HepG2 (cell line): ENCODE results near the gene SF3B2. TPM values are rescaled to one million over a fixed set of nuclear protein-coding genes. Genes with fewer than 3 reads are reported as not detected.

Source experiments
- FOXK2 ChIP-seq: fragments of 450-650 bp; IDR thresholded peaks from 2 replicates; pipeline ENCODE4 v1.6.1; 2016
- FOXO1 ChIP-seq: sonication (generic); formaldehyde crosslinking; IDR thresholded peaks from 2 replicates; pipeline ENCODE4 v1.4.0; 2020; ENCODE audit warnings: missing genetic modification reagents
- KDM6A ChIP-seq: IDR thresholded peaks from 2 replicates; pipeline ENCODE4 v1.6.1; 2016; ENCODE audit warnings: low read depth
- MED1 ChIP-seq: sonication (generic); formaldehyde crosslinking; IDR thresholded peaks from 2 replicates; pipeline ENCODE4 v1.4.0; 2020; ENCODE audit warnings: missing genetic modification reagents
- NONO ChIP-seq, 2 experiments: fragments of 450-650 bp in 1 of 2; sonication (generic) in 1 of 2; formaldehyde crosslinking in 1 of 2; IDR thresholded peaks in 1 of 2; conservative IDR thresholded peaks in 1 of 2; 2 replicates each; pipeline versions ENCODE4 v1.6.1 to v1.8.0; 2017 to 2022; ENCODE audit warnings: mild to moderate bottlenecking in 1 of 2, missing genetic modification reagents in 1 of 2, moderate library complexity in 1 of 2
- PAX8 ChIP-seq: sonication (generic); formaldehyde crosslinking; IDR thresholded peaks from 2 replicates; pipeline ENCODE4 v1.8.0; 2022; ENCODE audit warnings: mild to moderate bottlenecking, missing genetic modification reagents, borderline replicate concordance
- RCOR2 ChIP-seq: IDR thresholded peaks from 2 replicates; pipeline ENCODE4 v1.6.1; 2016; ENCODE audit warnings: missing biosample characterization, missing genetic modification reagents
- SCMH1 ChIP-seq: sonication (generic); formaldehyde crosslinking; IDR thresholded peaks from 2 replicates; pipeline ENCODE4 v1.9.0; 2021; ENCODE audit warnings: missing genetic modification reagents, mild to moderate bottlenecking, borderline replicate concordance
- TCF12 ChIP-seq, 2 experiments: fragments of 450-650 bp in 1 of 2; sonication (generic) in 1 of 2; formaldehyde crosslinking in 1 of 2; IDR thresholded peaks; 2 replicates each; pipeline versions ENCODE4 v1.6.1 to v1.8.0; 2017 to 2022; ENCODE audit warnings: antibody characterized with exemption in 1 of 2, mild to moderate bottlenecking in 1 of 2, missing genetic modification reagents in 1 of 2, moderate library complexity in 1 of 2
- ZFX ChIP-seq: sonication (generic); formaldehyde crosslinking; IDR thresholded peaks from 2 replicates; pipeline ENCODE4 v1.4.0; 2020; ENCODE audit warnings: mild to moderate bottlenecking, low read depth, missing genetic modification reagents, moderate library complexity
- ZNF143 ChIP-seq: sonication (generic); formaldehyde crosslinking; IDR thresholded peaks from 2 replicates; pipeline ENCODE4 v1.4.0; 2020; ENCODE audit warnings: missing genetic modification reagents
- ZNF274 ChIP-seq: sonication (generic); formaldehyde crosslinking; IDR thresholded peaks from 2 replicates; pipeline ENCODE4 v1.5.1; 2020; ENCODE audit warnings: mild to moderate bottlenecking, missing genetic modification reagents
- ZNF513 ChIP-seq: sonication (generic); formaldehyde crosslinking; conservative IDR thresholded peaks from 2 replicates; pipeline ENCODE4 v1.5.0; 2020; ENCODE audit warnings: missing genetic modification reagents
- ZNF589 ChIP-seq: sonication (generic); formaldehyde crosslinking; conservative IDR thresholded peaks from 2 replicates; pipeline ENCODE4 v1.8.0; 2022; ENCODE audit warnings: mild to moderate bottlenecking, moderate library complexity, missing genetic modification reagents
- ZNF704 ChIP-seq: sonication (generic); formaldehyde crosslinking; IDR thresholded peaks from 2 replicates; pipeline ENCODE4 v1.8.1; 2023; ENCODE audit warnings: mild to moderate bottlenecking, inconsistent platforms, moderate library complexity, missing genetic modification reagents, borderline replicate concordance
- ZSCAN22 ChIP-seq: sonication (generic); formaldehyde crosslinking; IDR thresholded peaks from 2 replicates; pipeline ENCODE4 v1.4.0; 2020; ENCODE audit warnings: mild to moderate bottlenecking, missing genetic modification reagents
- polyA plus RNA-seq, 8 experiments: library from polyadenylated mRNA; depleted of rRNA in 3 of 8; stranded (reverse) in 7 of 8; unstranded in 1 of 8; fragments of >200 nt; fragmentation: Illumina TruSeq in 4 of 8; extraction: Trizol in 4 of 8; gene quantifications; 2 replicates each; pipeline versions ENCODE4 v1.2.1 to v1.2.3, GENCODE V29; 2011 to 2016; ENCODE audit warnings: low read depth in 4 of 8, missing spikeins in 1 of 8, mixed read lengths in 1 of 8; ENCODE audit not compliant: insufficient read depth in 1 of 8
- total RNA-seq, 5 experiments: library from RNA; depleted of rRNA; stranded (reverse); fragments of >200 nt; fragmentation: Illumina TruSeq; extraction: Trizol; gene quantifications; 2 replicates each; pipeline ENCODE4 v1.2.3, GENCODE V29; 2016; ENCODE audit warnings: low read depth in 1 of 5
- TF ChIP-seq, protein P1 (sequence below): sonication (generic); formaldehyde crosslinking; IDR thresholded peaks from 2 replicates; pipeline ENCODE4 v1.5.0; 2020; ENCODE audit warnings: mild to moderate bottlenecking, missing genetic modification reagents
- TF ChIP-seq, protein P2 (sequence below): sonication (generic); formaldehyde crosslinking; IDR thresholded peaks from 2 replicates; pipeline ENCODE4 v1.5.1; 2020; ENCODE audit warnings: missing genetic modification reagents, mild to moderate bottlenecking, borderline replicate concordance
- TF ChIP-seq, protein P3 (sequence below): sonication (generic); formaldehyde crosslinking; IDR thresholded peaks from 2 replicates; pipeline ENCODE4 v1.8.1; 2022; ENCODE audit warnings: mild to moderate bottlenecking, missing genetic modification reagents

The SF3B2 gene
- total and polyA plus RNA-seq, 2 of the 13 experiments (the other 11 are each of a cell fraction or from before 2014, with no cell fraction given): 70.4 to 153 TPM

GRCh38 chr11:66051766-66052663 is at the start of gene SF3B2 (continued):
- TF ChIP-seq ZNF704 (CRISPR knock-in tag) (0 out of 2 replicates have a peak, but pooled peaks have one; percentile 86), ZFX (CRISPR knock-in tag) (peak; percentile 94), ZNF143 (CRISPR knock-in tag) (peak; percentile 97), PAX8 (CRISPR knock-in tag) (no peak), ZNF513 (CRISPR knock-in tag) (no peak), ZNF274 (no peak), TCF12 (IDR thresholded peaks at IDR 0.05) (no peak), TCF12 (CRISPR knock-in tag; IDR thresholded peaks at IDR 0.05) (0 out of 2 replicates have a peak, but pooled peaks have one; percentile 13), ZSCAN22 (CRISPR knock-in tag) (no peak), MED1 (CRISPR knock-in tag) (peak; percentile 76), RCOR2 (CRISPR knock-in tag) (0 out of 2 replicates have a peak, but pooled peaks have one; percentile 5), KDM6A (no peak), FOXK2 (no peak), SCMH1 (CRISPR knock-in tag) (no peak), ZNF589 (CRISPR knock-in tag) (peak; percentile 84; the same call in 1 of the 2 replicates), NONO (IDR thresholded peaks at IDR 0.05) (no peak), NONO (CRISPR knock-in tag; conservative IDR thresholded peaks at IDR 0.05) (peak; percentile 78), FOXO1 (CRISPR knock-in tag) (peak; percentile 15; the same call in 1 of the 2 replicates)
- TF ChIP-seq, protein P1, sequence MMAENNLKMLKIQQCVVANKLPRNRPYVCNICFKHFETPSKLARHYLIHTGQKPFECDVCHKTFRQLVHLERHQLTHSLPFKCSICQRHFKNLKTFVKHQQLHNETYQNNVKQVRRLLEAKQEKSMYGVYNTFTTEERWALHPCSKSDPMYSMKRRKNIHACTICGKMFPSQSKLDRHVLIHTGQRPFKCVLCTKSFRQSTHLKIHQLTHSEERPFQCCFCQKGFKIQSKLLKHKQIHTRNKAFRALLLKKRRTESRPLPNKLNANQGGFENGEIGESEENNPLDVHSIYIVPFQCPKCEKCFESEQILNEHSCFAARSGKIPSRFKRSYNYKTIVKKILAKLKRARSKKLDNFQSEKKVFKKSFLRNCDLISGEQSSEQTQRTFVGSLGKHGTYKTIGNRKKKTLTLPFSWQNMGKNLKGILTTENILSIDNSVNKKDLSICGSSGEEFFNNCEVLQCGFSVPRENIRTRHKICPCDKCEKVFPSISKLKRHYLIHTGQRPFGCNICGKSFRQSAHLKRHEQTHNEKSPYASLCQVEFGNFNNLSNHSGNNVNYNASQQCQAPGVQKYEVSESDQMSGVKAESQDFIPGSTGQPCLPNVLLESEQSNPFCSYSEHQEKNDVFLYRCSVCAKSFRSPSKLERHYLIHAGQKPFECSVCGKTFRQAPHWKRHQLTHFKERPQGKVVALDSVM (CRISPR knock-in tag): peak; percentile 57; the same call in 1 of the 2 replicates
- TF ChIP-seq, protein P2, sequence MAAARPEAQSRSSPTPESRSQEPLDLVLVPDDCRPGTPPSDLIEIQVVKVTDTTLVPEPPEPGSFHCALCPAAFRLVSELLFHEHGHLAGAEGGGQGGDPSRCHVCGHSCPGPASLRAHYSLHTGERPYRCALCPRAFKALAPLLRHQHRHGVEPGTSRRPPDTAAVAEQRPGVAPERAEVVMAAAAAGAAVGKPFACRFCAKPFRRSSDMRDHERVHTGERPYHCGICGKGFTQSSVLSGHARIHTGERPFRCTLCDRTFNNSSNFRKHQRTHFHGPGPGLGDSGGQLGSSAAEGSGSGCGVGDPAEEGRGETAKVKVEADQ (CRISPR knock-in tag): 0 out of 2 replicates have a peak, but pooled peaks have one; percentile 40
- TF ChIP-seq, protein P3, sequence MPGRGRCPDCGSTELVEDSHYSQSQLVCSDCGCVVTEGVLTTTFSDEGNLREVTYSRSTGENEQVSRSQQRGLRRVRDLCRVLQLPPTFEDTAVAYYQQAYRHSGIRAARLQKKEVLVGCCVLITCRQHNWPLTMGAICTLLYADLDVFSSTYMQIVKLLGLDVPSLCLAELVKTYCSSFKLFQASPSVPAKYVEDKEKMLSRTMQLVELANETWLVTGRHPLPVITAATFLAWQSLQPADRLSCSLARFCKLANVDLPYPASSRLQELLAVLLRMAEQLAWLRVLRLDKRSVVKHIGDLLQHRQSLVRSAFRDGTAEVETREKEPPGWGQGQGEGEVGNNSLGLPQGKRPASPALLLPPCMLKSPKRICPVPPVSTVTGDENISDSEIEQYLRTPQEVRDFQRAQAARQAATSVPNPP (CRISPR knock-in tag): peak; percentile 88; the same call in 1 of the 2 replicates
